SH-SY5Y (cell line): ENCODE data around the gene TNKS2.

Experiments
- GATA2 ChIP-seq: IDR thresholded peaks from 2 replicates; pipeline ENCODE4 v1.6.1; 2011; ENCODE audit warnings: mild to moderate bottlenecking, low read depth, low read length
- GATA3 ChIP-seq: IDR thresholded peaks from 2 replicates; pipeline ENCODE4 v1.6.1; 2011; ENCODE audit warnings: low read depth, mild to moderate bottlenecking, low read length, moderate library complexity

- TF ChIP-seq GATA2 (no peak), GATA3 (no peak)
Observed at GRCh38 chr10:91796331-91797047, 1.7 kb upstream of the TNKS2 start.
